ENCODE results near the gene KCNJ6. TPM values are rescaled to one million over a fixed set of nuclear protein-coding genes. Genes with fewer than 3 reads are reported as not detected.

Gene KCNJ6
- total RNA-seq, 4 donors from 2014 or later, result 0.08 to 0.40 TPM; not detected in 2

GRCh38 chr21:37710546-37711285, 205.5 kb downstream of the KCNJ6 start:
- TF ChIP-seq POLR2AphosphoS5 (IDR thresholded peaks at IDR 0.05) (no peak), EP300 (IDR thresholded peaks at IDR 0.05) (no peak), POLR2A (IDR thresholded peaks at IDR 0.05) (no peak), CTCF (IDR thresholded peaks at IDR 0.05) (no peak)
- Histone ChIP-seq H3K36me3 (no peaks in the 10 kb centered on the region), H3K27ac (no peak overlapping the region), H3K9me3 (peaks cover 0 to 12% (median 0%) of the 10 kb centered on the region in 3 donors), H3K4me1 (peaks cover 0 to 8% (median 0%) of the 10 kb centered on the region in 3 donors), H3K4me3 (no peak overlapping the region), H3K27me3 (no peaks in the 10 kb centered on the region)
- no peak for ATAC-seq
- 24 to 38% methylated on average over 10 to 11 of the region's 24 CpGs for WGBS, 2 donors (ENCODE audit: low coverage in 1 of 2)

GRCh38 chr21:37704751-37705150, 211.5 kb downstream of the KCNJ6 start:
- no peak for ATAC-seq
- Histone ChIP-seq H3K9me3 (peaks cover 0 to 8% (median 0%) of the 10 kb centered on the region in 3 donors), H3K27ac (no peak overlapping the region), H3K36me3 (no peaks in the 10 kb centered on the region), H3K4me1 (no peaks in the 10 kb centered on the region), H3K4me3 (no peak overlapping the region), H3K27me3 (no peaks in the 10 kb centered on the region)
- WGBS, 2 donors (ENCODE audit: low coverage in 1 of 2), result 79% methylated on average over 2 of the region's 2 CpGs; no CpG with 5 or more reads in 1 of the 2 donors
- no peak for TF ChIP-seq EP300 (IDR thresholded peaks at IDR 0.05)

- no peak overlapping the region for H3K4me3 ChIP-seq
- no peak overlapping the region for H3K27ac ChIP-seq
- H3K27me3 ChIP-seq, result peaks cover 17% of the 10 kb centered on the region
- WGBS, 2 donors (ENCODE audit: low coverage in 1 of 2), result 86 to 88% methylated on average over 5 to 7 of the region's 7 CpGs
- H3K4me1 ChIP-seq, result no peaks in the 10 kb centered on the region
- no peaks in the 10 kb centered on the region for H3K36me3 ChIP-seq
- ATAC-seq, result no peak
- no peak for TF ChIP-seq CTCF (IDR thresholded peaks at IDR 0.05)
- no peak for TF ChIP-seq EP300 (IDR thresholded peaks at IDR 0.05)
- no peak for TF ChIP-seq POLR2A (IDR thresholded peaks at IDR 0.05)
- no peak for TF ChIP-seq POLR2AphosphoS5 (IDR thresholded peaks at IDR 0.05)
- H3K9me3 ChIP-seq, result peaks cover 0 to 8% (median 0%) of the 10 kb centered on the region in 3 donors
These were observed 214.0 kb downstream of the KCNJ6 start for GRCh38 chr21:37702241-37702640.

GRCh38 chr21:37700641-37701202, 215.5 kb downstream of the KCNJ6 start:
- Histone ChIP-seq H3K9me3 (no peaks in the 10 kb centered on the region), H3K27ac (no peak overlapping the region), H3K36me3 (no peaks in the 10 kb centered on the region), H3K27me3 (peaks cover 20% of the 10 kb centered on the region), H3K4me3 (no peak overlapping the region), H3K4me1 (no peaks in the 10 kb centered on the region)
- 14 to 32% methylated on average over 3 to 6 of the region's 6 CpGs for WGBS, 2 donors (ENCODE audit: low coverage in 1 of 2)
- no peak for ATAC-seq
- TF ChIP-seq EP300 (IDR thresholded peaks at IDR 0.05), result no peak
- peak in 2 of 4 experiments; percentile 11 to 53 for TF ChIP-seq CTCF (IDR thresholded peaks at IDR 0.05)

GRCh38 chr21:37699024-37699775, 217.1 kb downstream of the KCNJ6 start:
- H3K4me1 ChIP-seq, result no peaks in the 10 kb centered on the region
- H3K27me3 ChIP-seq, result peaks cover 20% of the 10 kb centered on the region
- TF ChIP-seq POLR2A (IDR thresholded peaks at IDR 0.05), result no peak
- TF ChIP-seq EP300 (IDR thresholded peaks at IDR 0.05), result no peak
- no peak for TF ChIP-seq POLR2AphosphoS5 (IDR thresholded peaks at IDR 0.05)
- no peak for TF ChIP-seq CTCF (IDR thresholded peaks at IDR 0.05)
- H3K9me3 ChIP-seq, result no peaks in the 10 kb centered on the region
- no peak overlapping the region for H3K4me3 ChIP-seq
- no peak for ATAC-seq
- WGBS, 2 donors (ENCODE audit: low coverage in 1 of 2), result 71 to 76% methylated on average over 4 to 5 of the region's 5 CpGs
- H3K27ac ChIP-seq, result no peak overlapping the region
- H3K36me3 ChIP-seq, result no peaks in the 10 kb centered on the region
